Nucleus accumbens (tissue), 56 donors: Measurements from ENCODE around the gene KCTD7.
"Not testable (repeated sequence)": the region's sequence is repeated elsewhere in the genome, so short reads cannot be mapped to it uniquely, and the experiment has no call there.

Source experiments
- DNase-seq, 56 donors: peaks; one replicate each; lab custom pipeline; 2025; lab: John Stamatoyannopoulos, UW

KCTD7 gene

GRCh38 chr7:66643395-66643794, 14.7 kb downstream of the KCTD7 start:
- no peak for DNase-seq

GRCh38 chr7:66651026-66651425, 22.3 kb downstream of the KCTD7 start:
- not testable (repeated sequence) for DNase-seq

GRCh38 chr7:66653719-66654274, 25.1 kb downstream of the KCTD7 start:
- DNase-seq, result not testable (repeated sequence)

GRCh38 chr7:66654275-66655112, 25.8 kb downstream of the KCTD7 start:
- peak; percentile 90 to 99 (median 97) for DNase-seq

- DNase-seq, result peak in 13 of 56 donors; percentile 28 to 62 (median 43)
These were observed 26.6 kb downstream of the KCTD7 start for GRCh38 chr7:66655113-66655806.

- DNase-seq, result not testable (repeated sequence)
These were observed 27.3 kb downstream of the KCTD7 start for GRCh38 chr7:66655826-66656485.

- DNase-seq, result no peak
These were observed 29.1 kb downstream of the KCTD7 start for GRCh38 chr7:66657798-66658197.

GRCh38 chr7:66662646-66663264, 34.1 kb downstream of the KCTD7 start:
- no peak for DNase-seq

GRCh38 chr7:66664590-66665293, 36.1 kb downstream of the KCTD7 start:
- no peak for DNase-seq

- no peak for DNase-seq
These were observed 37.8 kb downstream of the KCTD7 start for GRCh38 chr7:66666313-66666952.

GRCh38 chr7:66667023-66667728, 38.5 kb downstream of the KCTD7 start:
- DNase-seq, result no peak

GRCh38 chr7:66668112-66668511, 39.4 kb downstream of the KCTD7 start:
- peak in 1 of 56 donors; percentile 12 for DNase-seq

- DNase-seq, result peak in 20 of 56 donors; percentile 23 to 83 (median 50)
These were observed 40.0 kb downstream of the KCTD7 start for GRCh38 chr7:66668677-66669076.

- peak in 52 of 56 donors; percentile 25 to 89 (median 70) for DNase-seq
These were observed 40.4 kb downstream of the KCTD7 start for GRCh38 chr7:66669088-66669487.

GRCh38 chr7:66669496-66669895, 40.8 kb downstream of the KCTD7 start:
- DNase-seq, result peak in 1 of 56 donors; percentile 40

GRCh38 chr7:66671034-66671433, 42.4 kb downstream of the KCTD7 start:
- no peak for DNase-seq

GRCh38 chr7:66671486-66671885, 42.8 kb downstream of the KCTD7 start:
- not testable (repeated sequence) for DNase-seq

GRCh38 chr7:66672432-66673123, 43.9 kb downstream of the KCTD7 start:
- DNase-seq, result not testable (repeated sequence)
